A549 (cell line): Measurements from ENCODE around the gene CCDC83.

Experiments
- CHD2 ChIP-seq: fragments of 150-350 bp; IDR thresholded peaks from 2 replicates; pipeline ENCODE4 v1.6.1; 2014; ENCODE audit warnings: low read length; ENCODE audit not compliant: partially characterized antibody
- NR3C1 ChIP-seq: fragments of >200 bp; sonication (Bioruptor Twin); formaldehyde crosslinking; IDR thresholded peaks from 3 replicates; pipeline ENCODE4 v1.6.1; 2017
- SMC3 ChIP-seq: fragments of >200 bp; sonication (Bioruptor Twin); formaldehyde crosslinking; IDR thresholded peaks from 3 replicates; pipeline ENCODE4 v1.6.1; 2018; ENCODE audit warnings: inconsistent platforms
- TF ChIP-seq, protein P1 (sequence below): fragments of 150-350 bp; IDR thresholded peaks from 2 replicates; pipeline ENCODE4 v1.6.1; 2014; ENCODE audit warnings: low read depth, mild to moderate bottlenecking, low read length
- TF ChIP-seq, protein P2 (sequence below): fragments of >200 bp; sonication (Bioruptor Twin); formaldehyde crosslinking; IDR thresholded peaks from 3 replicates; pipeline ENCODE4 v1.5.1; 2016

DNA sequence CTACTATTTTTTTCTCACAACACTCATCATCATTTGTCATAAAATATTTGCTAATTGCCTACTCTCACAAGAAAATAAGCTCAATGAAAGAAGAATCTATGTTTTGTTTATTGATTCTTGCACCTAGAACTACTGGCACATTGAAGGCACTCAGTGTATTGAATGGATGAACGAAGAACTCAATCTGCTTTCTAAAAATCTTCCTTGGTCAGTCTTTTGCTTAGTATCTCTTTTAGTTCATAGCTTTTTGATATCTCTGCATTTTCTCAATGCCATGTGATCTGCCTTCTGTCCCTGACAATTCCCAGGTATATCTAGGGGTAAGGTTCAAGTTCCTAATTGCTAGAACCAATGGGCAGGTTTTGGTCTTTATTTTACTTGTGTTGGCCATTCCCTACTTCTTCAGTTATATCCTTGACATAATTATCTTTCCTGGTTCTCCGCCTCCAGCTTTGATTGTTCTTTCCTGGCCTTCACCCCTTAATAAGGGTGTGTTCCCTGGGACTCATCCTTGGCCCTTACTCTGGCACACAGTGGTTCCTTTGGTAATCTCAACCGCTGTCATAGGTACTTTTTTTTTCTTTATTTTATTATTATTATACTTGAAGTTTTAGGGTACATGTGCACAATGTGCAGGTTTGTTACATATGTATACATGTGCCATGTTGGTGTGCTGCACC is 96.4 kb downstream of the CCDC83 start:
- TF ChIP-seq, protein P1, sequence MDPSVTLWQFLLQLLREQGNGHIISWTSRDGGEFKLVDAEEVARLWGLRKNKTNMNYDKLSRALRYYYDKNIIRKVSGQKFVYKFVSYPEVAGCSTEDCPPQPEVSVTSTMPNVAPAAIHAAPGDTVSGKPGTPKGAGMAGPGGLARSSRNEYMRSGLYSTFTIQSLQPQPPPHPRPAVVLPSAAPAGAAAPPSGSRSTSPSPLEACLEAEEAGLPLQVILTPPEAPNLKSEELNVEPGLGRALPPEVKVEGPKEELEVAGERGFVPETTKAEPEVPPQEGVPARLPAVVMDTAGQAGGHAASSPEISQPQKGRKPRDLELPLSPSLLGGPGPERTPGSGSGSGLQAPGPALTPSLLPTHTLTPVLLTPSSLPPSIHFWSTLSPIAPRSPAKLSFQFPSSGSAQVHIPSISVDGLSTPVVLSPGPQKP, result no peak
- TF ChIP-seq CHD2, result no peak
- no peak for TF ChIP-seq SMC3
- no peak for TF ChIP-seq NR3C1
- TF ChIP-seq, protein P2, sequence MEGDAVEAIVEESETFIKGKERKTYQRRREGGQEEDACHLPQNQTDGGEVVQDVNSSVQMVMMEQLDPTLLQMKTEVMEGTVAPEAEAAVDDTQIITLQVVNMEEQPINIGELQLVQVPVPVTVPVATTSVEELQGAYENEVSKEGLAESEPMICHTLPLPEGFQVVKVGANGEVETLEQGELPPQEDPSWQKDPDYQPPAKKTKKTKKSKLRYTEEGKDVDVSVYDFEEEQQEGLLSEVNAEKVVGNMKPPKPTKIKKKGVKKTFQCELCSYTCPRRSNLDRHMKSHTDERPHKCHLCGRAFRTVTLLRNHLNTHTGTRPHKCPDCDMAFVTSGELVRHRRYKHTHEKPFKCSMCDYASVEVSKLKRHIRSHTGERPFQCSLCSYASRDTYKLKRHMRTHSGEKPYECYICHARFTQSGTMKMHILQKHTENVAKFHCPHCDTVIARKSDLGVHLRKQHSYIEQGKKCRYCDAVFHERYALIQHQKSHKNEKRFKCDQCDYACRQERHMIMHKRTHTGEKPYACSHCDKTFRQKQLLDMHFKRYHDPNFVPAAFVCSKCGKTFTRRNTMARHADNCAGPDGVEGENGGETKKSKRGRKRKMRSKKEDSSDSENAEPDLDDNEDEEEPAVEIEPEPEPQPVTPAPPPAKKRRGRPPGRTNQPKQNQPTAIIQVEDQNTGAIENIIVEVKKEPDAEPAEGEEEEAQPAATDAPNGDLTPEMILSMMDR, result no peak
